Mesothelial cell of epicardium (in vitro differentiated cells): ENCODE data around the gene TACR1. TPM values are rescaled to one million over a fixed set of nuclear protein-coding genes. Genes with fewer than 3 reads are reported as not detected.

Experiments used
- DNase-seq, 2 experiments: peaks; one replicate each; pipeline ENCODE4 v3.0.0; 2021; ENCODE audit warnings: low spot score in 2 of 2; ENCODE audit not compliant: unreplicated experiment in 2 of 2
- H3K27ac Mint-ChIP-seq: 2 replicates; pipeline ENCODE4 v1.8.0; 2021; ENCODE audit warnings: mixed read lengths
- H3K27me3 Mint-ChIP-seq: 2 replicates; pipeline ENCODE4 v1.8.0; 2021; ENCODE audit warnings: low read depth, mixed read lengths
- H3K36me3 Mint-ChIP-seq: 2 replicates; pipeline ENCODE4 v1.8.0; 2021; ENCODE audit warnings: mixed read lengths
- H3K4me1 Mint-ChIP-seq: 2 replicates; pipeline ENCODE4 v1.8.0; 2021; ENCODE audit warnings: mixed read lengths
- H3K4me3 Mint-ChIP-seq: 2 replicates; pipeline ENCODE4 v1.8.0; 2021; ENCODE audit warnings: mild to moderate bottlenecking, moderate library complexity, mixed read lengths
- H3K9me3 Mint-ChIP-seq: 2 replicates; pipeline ENCODE4 v1.8.0; 2021; ENCODE audit warnings: mixed read lengths
- CTCF ChIP-seq: fragments of 200-600 bp; sonication (generic); IDR thresholded peaks from one replicate; pipeline ENCODE4 v1.5.0; 2021; ENCODE audit warnings: antibody characterized with exemption; ENCODE audit not compliant: unreplicated experiment
- total RNA-seq: library from RNA; stranded (reverse); gene quantifications from 3 replicates; pipeline ENCODE4 v1.2.1, GENCODE V29; 2021

Gene TACR1
- total RNA-seq, 1 donor from 2014 or later, result 0.20 TPM

DNA sequence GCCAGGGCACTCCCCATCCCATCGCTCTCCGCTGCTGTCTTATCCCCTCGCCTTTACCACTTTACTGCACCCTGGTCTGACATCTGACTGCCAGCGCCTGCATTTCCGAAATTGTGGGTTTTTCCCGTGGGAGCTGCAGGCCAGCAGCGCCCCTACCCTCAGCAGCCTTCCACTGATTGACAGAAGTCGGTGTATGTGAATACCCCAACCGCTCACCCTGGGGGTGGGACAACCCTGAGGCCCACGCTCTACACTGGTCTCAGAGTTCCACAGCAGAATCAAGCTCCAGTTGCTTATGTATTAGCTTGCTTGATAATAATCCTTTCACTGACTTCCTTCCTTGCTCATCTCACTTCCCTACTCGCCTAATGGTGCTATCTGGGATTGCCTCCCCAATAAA lies 178.8 kb downstream of the TACR1 start:
- H3K9me3 Mint-ChIP-seq, result peaks cover 13% of the 10 kb centered on the region
- no peak overlapping the region for H3K27ac Mint-ChIP-seq
- H3K36me3 Mint-ChIP-seq, result peaks cover 3% of the 10 kb centered on the region
- peaks cover 15% of the 10 kb centered on the region for H3K4me1 Mint-ChIP-seq
- no peak for TF ChIP-seq CTCF
- DNase-seq, result no peak
- H3K27me3 Mint-ChIP-seq, result no peaks in the 10 kb centered on the region
- H3K4me3 Mint-ChIP-seq, result no peak overlapping the region

GRCh38 chr2:75019790-75020189 lies 179.5 kb downstream of the TACR1 start:
- Mint-ChIP-seq H3K9me3 (peaks cover 20% of the 10 kb centered on the region), H3K36me3 (peaks cover 3% of the 10 kb centered on the region), H3K4me1 (peaks cover 15% of the 10 kb centered on the region), H3K27me3 (no peaks in the 10 kb centered on the region), H3K4me3 (no peak overlapping the region), H3K27ac (no peak overlapping the region)
- TF ChIP-seq CTCF, result no peak
- DNase-seq, result no peak

GRCh38 chr2:75018162-75018561 lies 181.2 kb downstream of the TACR1 start:
- TF ChIP-seq CTCF, result no peak
- H3K36me3 Mint-ChIP-seq, result peaks cover 8% of the 10 kb centered on the region
- H3K4me3 Mint-ChIP-seq, result no peak overlapping the region

DNA sequence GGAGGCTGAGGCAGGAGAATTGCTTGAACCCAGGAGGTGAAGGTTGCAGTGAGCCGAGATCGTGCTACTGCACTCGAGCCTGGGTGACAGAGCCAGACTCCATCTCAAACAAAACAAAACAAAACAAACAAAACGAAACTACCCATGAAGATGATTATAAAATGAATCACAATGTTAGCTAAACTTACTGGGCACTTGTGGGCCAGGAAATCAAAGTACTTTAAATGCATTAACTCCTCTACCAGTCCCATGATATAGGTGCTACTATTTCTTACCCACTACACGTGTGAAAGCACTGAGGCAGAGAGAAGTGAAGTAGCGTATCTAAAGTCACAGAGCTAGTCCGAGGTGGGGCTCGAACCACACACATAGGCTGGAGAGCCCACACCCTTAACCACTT lies 187.2 kb downstream of the TACR1 start:
- no peaks in the 10 kb centered on the region for H3K4me1 Mint-ChIP-seq
- no peak for DNase-seq
- no peak overlapping the region for H3K27ac Mint-ChIP-seq
- peaks cover 22% of the 10 kb centered on the region for H3K9me3 Mint-ChIP-seq
- no peak overlapping the region for H3K4me3 Mint-ChIP-seq
- TF ChIP-seq CTCF, result no peak
- peaks cover 8% of the 10 kb centered on the region for H3K36me3 Mint-ChIP-seq
- no peaks in the 10 kb centered on the region for H3K27me3 Mint-ChIP-seq

More at GRCh38 chr2:75018162-75018561, 181.2 kb downstream of the TACR1 start:
- DNase-seq, result no peak
- peaks cover 28% of the 10 kb centered on the region for H3K9me3 Mint-ChIP-seq
- H3K27ac Mint-ChIP-seq, result no peak overlapping the region
- H3K4me1 Mint-ChIP-seq, result peaks cover 15% of the 10 kb centered on the region
- no peaks in the 10 kb centered on the region for H3K27me3 Mint-ChIP-seq

DNA sequence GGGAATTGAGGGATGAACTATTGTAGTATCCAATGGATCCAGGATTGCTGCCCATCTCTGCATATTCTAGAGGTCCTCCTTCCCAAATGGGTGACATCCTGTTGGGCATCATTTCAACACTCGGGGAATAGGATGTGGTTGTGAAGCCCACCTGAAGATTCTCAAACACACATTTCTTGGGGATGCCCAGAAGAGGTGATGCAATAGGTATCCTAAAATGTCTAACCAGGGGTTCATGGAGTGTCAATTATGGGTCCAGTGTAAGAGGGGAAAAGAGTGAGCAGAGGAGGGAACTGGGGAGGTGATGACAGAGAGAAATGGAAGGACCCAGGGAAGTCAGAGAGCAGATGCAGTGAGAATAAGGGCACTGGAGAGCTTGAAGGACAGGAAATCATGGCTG lies 188.7 kb downstream of the TACR1 start:
- no peak for DNase-seq
- H3K4me1 Mint-ChIP-seq, result no peaks in the 10 kb centered on the region
- peaks cover 6% of the 10 kb centered on the region for H3K36me3 Mint-ChIP-seq
- no peaks in the 10 kb centered on the region for H3K27me3 Mint-ChIP-seq
- H3K9me3 Mint-ChIP-seq, result peaks cover 22% of the 10 kb centered on the region
- H3K27ac Mint-ChIP-seq, result no peak overlapping the region
- no peak for TF ChIP-seq CTCF
- no peak overlapping the region for H3K4me3 Mint-ChIP-seq

- no peaks in the 10 kb centered on the region for H3K36me3 Mint-ChIP-seq
- H3K4me3 Mint-ChIP-seq, result no peak overlapping the region
- H3K4me1 Mint-ChIP-seq, result no peaks in the 10 kb centered on the region
- DNase-seq, result no peak
- no peaks in the 10 kb centered on the region for H3K27me3 Mint-ChIP-seq
- no peak overlapping the region for H3K27ac Mint-ChIP-seq
- peaks cover 6% of the 10 kb centered on the region for H3K9me3 Mint-ChIP-seq
- no peak for TF ChIP-seq CTCF
These were observed 191.5 kb downstream of the TACR1 start for GRCh38 chr2:75007819-75008218.
